K562 (cell line): Measurements from ENCODE around the gene LAMTOR1. TPM values are rescaled to one million over a fixed set of nuclear protein-coding genes. Genes with fewer than 3 reads are reported as not detected.

Source experiments
- ATAC-seq: fragments of 200-7000 bp; cut with Tn5 transposase; 3 replicates; pipeline ENCODE4 v1.9.1; 2020; ENCODE audit warnings: moderate library complexity
- BruUV-seq: library from RNA; stranded (reverse); fragments of 400-500 nt; replicated peaks from 2 replicates; lab custom pipeline; 2021; lab: Mats Ljungman, UMichigan
- CTCF ChIA-PET: fragments of 300-600 bp; formaldehyde crosslinking; extraction: SDS; loops from one replicate; lab custom pipeline; 2021; ENCODE audit warnings: low intra/inter-chr PET ratio; lab: Yijun Ruan, JAX
- POLR2A ChIA-PET: fragments of 300-600, 350-650 bp; sonication (Branson Sonifier 250); formaldehyde crosslinking; extraction: SDS; loops from one replicate; lab custom pipeline; 2021; ENCODE audit warnings: antibody characterized with exemption, inconsistent platforms; lab: Yijun Ruan, JAX
- DNase-seq, 4 experiments: peaks; one replicate each; pipeline versions ENCODE4 v3.0.0 to v3.0.0-alpha.2; 2011 to 2018; ENCODE audit warnings: low spot score in 3 of 4, mixed read lengths in 3 of 4; ENCODE audit errors: extremely low read depth in 1 of 4
- FAIRE-seq: peaks from 2 replicates; lab custom pipeline; 2011; peaks lifted over from hg19 to GRCh38; lab: Jason Lieb, UNC
- H2AFZ ChIP-seq: 2 replicates; pipeline ENCODE4 v1.6.0; 2011; ENCODE audit warnings: low read depth, low read length, control low read depth, inconsistent platforms
- H3K27ac ChIP-seq: fragments of 200-600 bp; 3 replicates; pipeline ENCODE4 v1.8.0; 2011; ENCODE audit warnings: low read depth, mild to moderate bottlenecking, control low read depth, inconsistent platforms, low read length, moderate library complexity, mixed read lengths; ENCODE audit errors: extremely low read depth
- H3K27me3 ChIP-seq, 2 experiments: fragments of 300-600 bp in 1 of 2; 2 replicates in 1 of 2; 3 replicates in 1 of 2; pipeline versions ENCODE4 v1.6.0 to v1.8.0; 2011; ENCODE audit warnings: inconsistent platforms in 2 of 2, low read length in 2 of 2, mild to moderate bottlenecking in 1 of 2, mixed read lengths in 1 of 2, moderate library complexity in 1 of 2; ENCODE audit not compliant: control insufficient read depth in 2 of 2, insufficient read depth in 2 of 2
- H3K36me3 ChIP-seq: fragments of 300-600 bp; 3 replicates; pipeline ENCODE4 v1.8.0; 2011; ENCODE audit warnings: mild to moderate bottlenecking, low read length, inconsistent platforms; ENCODE audit not compliant: control insufficient read depth, insufficient read depth
- H3K4me1 ChIP-seq, 2 experiments: fragments of 200-600 bp in 1 of 2; replicated peaks in 1 of 2; 2 replicates in 1 of 2; 3 replicates in 1 of 2; pipeline versions ENCODE4 v1.5.1 to v1.8.0; 2011; ENCODE audit warnings: inconsistent platforms in 2 of 2, low read length in 2 of 2, mild to moderate bottlenecking in 1 of 2, mixed read lengths in 1 of 2, moderate library complexity in 1 of 2; ENCODE audit not compliant: control insufficient read depth in 2 of 2, insufficient read depth in 2 of 2
- H3K4me2 ChIP-seq: 2 replicates; pipeline ENCODE4 v1.6.1; 2011; ENCODE audit warnings: low read length, control low read depth, inconsistent platforms, mixed read lengths; ENCODE audit not compliant: insufficient read depth
- H3K4me3 ChIP-seq: fragments of 200-600 bp; sonication (generic), shearing (Covaris generic); 2 replicates; pipeline ENCODE4 v1.5.1; 2016; ENCODE audit warnings: control low read depth, inconsistent platforms
- H3K79me2 ChIP-seq: fragments of 200-600 bp; 3 replicates; pipeline ENCODE4 v1.8.0; 2011; ENCODE audit warnings: low read length, inconsistent platforms; ENCODE audit not compliant: control insufficient read depth, insufficient read depth
- H3K9ac ChIP-seq, 2 experiments: 2 replicates each; pipeline versions ENCODE4 v1.6.0 to v1.6.1; 2011; ENCODE audit warnings: low read depth in 2 of 2, low read length in 2 of 2, control low read depth in 1 of 2, inconsistent platforms in 1 of 2, mild to moderate bottlenecking in 1 of 2, mixed read lengths in 1 of 2; ENCODE audit not compliant: insufficient read depth in 1 of 2
- H3K9me1 ChIP-seq: one replicate; pipeline ENCODE4 v1.6.0; 2011; ENCODE audit warnings: inconsistent platforms, mild to moderate bottlenecking, low read length, moderate library complexity; ENCODE audit not compliant: control insufficient read depth, insufficient read depth
- H3K9me3 ChIP-seq: replicated peaks from 2 replicates; pipeline ENCODE4 v1.5.1; 2011; ENCODE audit warnings: low read depth, low read length, inconsistent platforms; ENCODE audit not compliant: control insufficient read depth, insufficient read depth
- H4K20me1 ChIP-seq: replicated peaks from 2 replicates; pipeline ENCODE4 v1.6.1; 2011; ENCODE audit warnings: low read length, inconsistent platforms, mixed read lengths; ENCODE audit not compliant: control insufficient read depth, insufficient read depth
- CTBP1 ChIP-seq: fragments of 450-650 bp; IDR thresholded peaks from 2 replicates; pipeline ENCODE4 v1.6.1; 2016; ENCODE audit warnings: borderline replicate concordance
- RFX1 ChIP-seq: fragments of 450-650 bp; IDR thresholded peaks from 2 replicates; pipeline ENCODE4 v1.6.1; 2016; ENCODE audit warnings: mild to moderate bottlenecking, moderate library complexity
- SMARCA5 ChIP-seq: fragments of 450-650 bp; IDR thresholded peaks from 2 replicates; pipeline ENCODE4 v1.6.1; 2016
- USF1 ChIP-seq: sonication (generic); formaldehyde crosslinking; IDR thresholded peaks from 2 replicates; pipeline ENCODE4 v1.9.0; 2022; ENCODE audit warnings: mild to moderate bottlenecking, missing genetic modification reagents
- ZNF253 ChIP-seq: fragments of 250-450 bp; sonication (Bioruptor Pico); conservative IDR thresholded peaks from 2 replicates; pipeline ENCODE4 v1.6.1; 2021; ENCODE audit warnings: mild to moderate bottlenecking
- ZNF263 ChIP-seq: sonication (generic); formaldehyde crosslinking; IDR thresholded peaks from 2 replicates; pipeline ENCODE4 v1.8.0; 2022; ENCODE audit warnings: mild to moderate bottlenecking, missing genetic modification reagents, borderline replicate concordance
- WGBS: fragments of 100-300 bp; shearing (Covaris generic); methylation state at CpG from one replicate; pipeline ENCODE4 v1.1.6; 2016; ENCODE audit warnings: low coverage, mixed read lengths; ENCODE audit not compliant: insufficient coverage; ENCODE audit errors: missing lambda C conversion rate; 5-methylcytosine and 5-hydroxymethylcytosine counted together
- in situ Hi-C: fragments of 300-500 bp; cut with MboI; formaldehyde crosslinking; loops from 4 replicates; pipeline ENCODE4 v1.15.0; 2018; ENCODE audit warnings: inconsistent platforms, mixed read lengths
- intact Hi-C: fragments of 100-400 bp; cut with micrococcal nuclease; formaldehyde crosslinking; loops from 2 replicates; pipeline ENCODE4 v1.14.2; 2022
- polyA plus RNA-seq, 8 experiments: library from polyadenylated mRNA; depleted of rRNA in 4 of 8; stranded (reverse) in 5 of 8; unstranded in 3 of 8; fragments of >200 nt; fragmentation: Nextera tagmentation in 2 of 8; fragmentation: Illumina TruSeq in 1 of 8; extraction: Ambion mirVana in 2 of 8; extraction: Trizol in 1 of 8; gene quantifications; 2 replicates each; pipeline versions ENCODE4 v1.2.1 to v1.2.3, GENCODE V29; 2011 to 2014; ENCODE audit warnings: inconsistent platforms in 1 of 8, missing spikeins in 1 of 8
- total RNA-seq, 7 experiments: library from RNA; depleted of rRNA in 6 of 7; stranded (reverse); fragments of >200 nt in 6 of 7; fragmentation: Illumina TruSeq in 2 of 7; extraction: Trizol in 2 of 7; gene quantifications; 2 replicates each; pipeline versions ENCODE4 v1.2.1 to v1.2.3, GENCODE V29; 2011 to 2021; ENCODE audit warnings: low replicate concordance in 1 of 7
- TF ChIP-seq, protein P1 (sequence below): sonication (generic); formaldehyde crosslinking; IDR thresholded peaks from 2 replicates; pipeline ENCODE4 v1.9.0; 2022; ENCODE audit warnings: mild to moderate bottlenecking, missing genetic modification reagents
- TF ChIP-seq, protein P2 (sequence below): sonication (generic); formaldehyde crosslinking; IDR thresholded peaks from 2 replicates; pipeline ENCODE4 v1.5.0; 2020; ENCODE audit warnings: missing genetic modification reagents

LAMTOR1 gene
- total and polyA plus RNA-seq, 9 of the 15 experiments (the other 6 are each of a cell fraction or from before 2014, with no cell fraction given), result 62.6 to 104 (median 85.3) TPM

DNA sequence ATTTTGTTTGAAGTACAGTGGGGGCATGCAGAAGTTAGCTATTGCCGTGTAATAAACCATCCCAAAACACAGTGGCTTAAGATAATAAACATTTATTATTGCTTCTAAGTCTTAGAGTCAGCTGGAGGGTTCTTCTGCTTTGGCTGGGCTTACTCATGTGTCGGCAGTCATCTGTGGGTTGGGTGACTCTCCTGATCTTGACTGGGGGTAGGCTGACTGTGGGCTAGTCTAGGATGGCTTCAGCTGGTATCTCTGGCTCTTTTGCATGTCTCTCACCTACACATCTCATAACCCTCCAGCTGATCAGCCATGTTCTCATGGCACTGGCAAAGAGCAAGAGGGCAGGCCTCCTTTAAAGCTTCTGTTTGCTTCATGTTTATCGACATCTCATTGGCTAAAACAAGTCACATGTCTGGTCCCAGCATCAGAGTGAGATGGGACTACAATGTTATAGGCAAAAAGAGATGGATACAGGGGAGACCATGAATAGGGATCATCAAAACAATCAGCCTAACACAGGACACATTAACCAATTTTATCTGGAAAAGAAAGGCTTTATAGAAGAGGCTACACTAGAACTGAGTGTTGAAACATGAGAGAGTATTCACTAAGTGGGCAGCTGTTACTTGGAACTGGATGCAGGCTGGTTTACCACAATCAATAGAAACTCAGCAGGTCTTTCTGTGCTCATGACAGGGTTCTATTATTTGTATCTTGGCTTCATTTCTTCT is 17.3 kb downstream of the LAMTOR1 start (continued):
- TF ChIP-seq, protein P1, sequence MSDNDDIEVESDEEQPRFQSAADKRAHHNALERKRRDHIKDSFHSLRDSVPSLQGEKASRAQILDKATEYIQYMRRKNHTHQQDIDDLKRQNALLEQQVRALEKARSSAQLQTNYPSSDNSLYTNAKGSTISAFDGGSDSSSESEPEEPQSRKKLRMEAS (CRISPR knock-in tag), result no peak
- TF ChIP-seq CTBP1 (no peak), SMARCA5 (no peak), USF1 (CRISPR knock-in tag) (peak; percentile 69), ZNF263 (no peak), RFX1 (no peak)
- TF ChIP-seq, protein P2, sequence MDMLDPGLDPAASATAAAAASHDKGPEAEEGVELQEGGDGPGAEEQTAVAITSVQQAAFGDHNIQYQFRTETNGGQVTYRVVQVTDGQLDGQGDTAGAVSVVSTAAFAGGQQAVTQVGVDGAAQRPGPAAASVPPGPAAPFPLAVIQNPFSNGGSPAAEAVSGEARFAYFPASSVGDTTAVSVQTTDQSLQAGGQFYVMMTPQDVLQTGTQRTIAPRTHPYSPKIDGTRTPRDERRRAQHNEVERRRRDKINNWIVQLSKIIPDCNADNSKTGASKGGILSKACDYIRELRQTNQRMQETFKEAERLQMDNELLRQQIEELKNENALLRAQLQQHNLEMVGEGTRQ (CRISPR knock-in tag), result peak; percentile 59; the same call in 1 of the 2 replicates

GRCh38 chr11:72084965-72085364 is 18.1 kb downstream of the LAMTOR1 start:
- no peak for TF ChIP-seq ZNF253 (CRISPR knock-in tag)
- Histone ChIP-seq H4K20me1 (peaks cover 5% of the 10 kb centered on the region; the same call in 1 of the 2 replicates), H3K4me2 (no peak overlapping the region), H3K36me3 (peaks cover 20% of the 10 kb centered on the region), H3K4me1 (peaks cover 6 to 12% of the 10 kb centered on the region in 2 experiments; a peak in 3 of 5 replicates), H3K4me3 (no peak overlapping the region), H3K27ac (no peak overlapping the region), H2AFZ (no peak overlapping the region), H3K9me3 (no peaks in the 10 kb centered on the region), H3K79me2 (peaks cover 1% of the 10 kb centered on the region), H3K9me1 (no peaks in the 10 kb centered on the region), H3K27me3 (no peaks in the 10 kb centered on the region), H3K9ac (no peak overlapping the region)
- BruUV-seq, result no TSS peak
- DNase-seq, result no peak
- no peak for FAIRE-seq
- 88% methylated on average over 1 of the region's 1 CpG for WGBS
- intact Hi-C loops, result no loop called here
- in situ Hi-C loops, result no loop called here
- ChIA-PET POLR2A (interaction anchor here (1.1 to 3.2 kb wide), 4 partner anchors 10 to 28 kb away, joined by 3 to 21 read pairs (median 8); partner anchors contain the start of gene ANAPC15), CTCF (no interaction called here)
- ATAC-seq, result no peak
